Aorta (tissue), 5 donors: ENCODE results near the gene HBM. TPM values are rescaled to one million over a fixed set of nuclear protein-coding genes. Genes with fewer than 3 reads are reported as not detected.
A peak's percentile ranks its signal among the peaks of the same experiment; 100 is the strongest.
"Not testable (repeated sequence)": the region's sequence is repeated elsewhere in the genome, so short reads cannot be mapped to it uniquely, and the experiment has no call there.

ENCODE experiments used
- ATAC-seq: fragments of 200-7000 bp; cut with Tn5 transposase; one replicate; pipeline ENCODE4 v1.9.1; 2022; ENCODE audit warnings: moderate library complexity; ENCODE audit not compliant: low FRiP score
- DNase-seq, 2 donors: peaks; one replicate each; pipeline ENCODE4 v3.0.0-alpha.2; 2020
- H3K27ac ChIP-seq, 2 donors: one replicate each; pipeline ENCODE4 v1.5.1; 2013; ENCODE audit warnings: low read length in 2 of 2, mild to moderate bottlenecking in 2 of 2, moderate library complexity in 2 of 2, control low read depth in 1 of 2, inconsistent platforms in 1 of 2, low read depth in 1 of 2
- H3K27me3 ChIP-seq, 2 donors: one replicate each; pipeline ENCODE4 v1.6.1; 2013; ENCODE audit warnings: control low read depth in 1 of 2, low read length in 1 of 2, mild to moderate bottlenecking in 1 of 2, moderate library complexity in 1 of 2; ENCODE audit not compliant: insufficient read depth in 2 of 2, control insufficient read depth in 1 of 2
- H3K36me3 ChIP-seq, 2 donors: one replicate each; pipeline ENCODE4 v1.6.1; 2013; ENCODE audit warnings: control low read depth in 1 of 2, low read length in 1 of 2, mild to moderate bottlenecking in 1 of 2; ENCODE audit not compliant: insufficient read depth in 2 of 2, control insufficient read depth in 1 of 2
- H3K4me1 ChIP-seq, 2 donors: one replicate each; pipeline ENCODE4 v1.6.1; 2013; ENCODE audit warnings: low read length in 2 of 2, control low read depth in 1 of 2, mild to moderate bottlenecking in 1 of 2, moderate library complexity in 1 of 2; ENCODE audit not compliant: insufficient read depth in 2 of 2, control insufficient read depth in 1 of 2
- H3K4me3 ChIP-seq, 2 donors: one replicate each; pipeline ENCODE4 v1.5.1; 2013; ENCODE audit warnings: low read length in 2 of 2, control low read depth in 1 of 2, mild to moderate bottlenecking in 1 of 2
- H3K9me3 ChIP-seq: one replicate; pipeline ENCODE4 v1.6.1; 2013; ENCODE audit warnings: mild to moderate bottlenecking, low read length; ENCODE audit not compliant: control insufficient read depth
- WGBS, 2 donors: extraction: QIAGEN DNeasy Blood & Tissue Kit; methylation state at CpG; one replicate each; pipeline ENCODE4 v1.1.7; 2013; 5-methylcytosine and 5-hydroxymethylcytosine counted together
- intact Hi-C, 2 donors: fragments of 100-400 bp; cut with DNase I; formaldehyde crosslinking; loops; one replicate each; pipeline versions ENCODE4 v1.14.2 to v1.15.0; 2022
- polyA plus RNA-seq, 2 donors: library from polyadenylated mRNA; stranded (reverse); fragments of 200-250 nt; gene quantifications; one replicate each; pipeline ENCODE4 v1.2.3, GENCODE V29; 2013
- total RNA-seq, 2 donors: library from RNA; stranded (reverse); fragmentation: NEBNext Ultra II Directional; extraction: Animal tissue kit (Norgen Biotek cat#: 25700); gene quantifications; one replicate each; pipeline ENCODE4 v1.2.1, GENCODE V29; 2021
- donor health status: healthy with polysubstance abuse.
- donor health status: Bipolar disorder and iron deficiency.
- donor health status: DM: no; HTN: no; CAD: no.
- donor health status: DM: no; HTN: no; CAD: no.
- donor health status: DM: yes; HTN: yes; CAD: no.

HBM gene
- total and polyA plus RNA-seq, 4 donors = 3.1 TPM; not detected in 3

DNA sequence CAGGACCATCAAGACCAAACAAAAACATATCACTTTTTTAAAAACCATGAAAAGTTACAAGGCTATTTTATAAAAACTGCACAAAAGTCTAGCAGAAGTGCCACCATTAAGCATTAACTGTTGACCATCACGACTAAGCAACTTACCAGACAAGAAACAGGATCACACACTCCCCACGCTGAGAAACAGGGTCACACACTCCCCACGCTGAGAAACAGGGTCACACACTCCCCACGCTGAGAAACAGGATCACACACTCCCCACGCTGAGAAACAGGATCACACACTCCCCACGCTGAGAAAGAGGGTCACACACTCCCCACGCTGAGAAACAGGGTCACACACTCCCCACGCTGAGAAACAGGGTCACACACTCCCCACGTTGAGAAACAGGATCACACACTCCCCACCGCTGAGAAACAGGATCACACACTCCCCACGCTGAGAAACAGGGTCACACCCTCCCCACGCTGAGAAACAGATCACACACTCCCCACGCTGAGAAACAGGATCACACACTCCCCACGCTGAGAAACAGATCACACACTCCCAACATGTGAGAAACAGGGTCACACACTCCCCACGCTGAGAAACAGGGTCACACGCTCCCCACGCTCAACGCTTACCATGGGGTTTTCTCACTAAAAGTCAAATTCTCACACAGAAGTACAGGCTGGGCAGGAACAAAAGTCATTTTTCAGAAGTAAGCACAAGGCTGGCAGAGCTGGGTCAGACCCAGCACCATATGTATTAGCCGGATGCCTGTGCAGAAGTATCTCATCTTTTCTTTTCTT, 42.0 kb upstream of the HBM start:
- H3K36me3 ChIP-seq, H3K4me1 ChIP-seq, H3K27me3 ChIP-seq, H3K27ac ChIP-seq, ATAC-seq, intact Hi-C loops, H3K4me3 ChIP-seq, DNase-seq, H3K9me3 ChIP-seq: not testable (repeated sequence)
- 86 to 87% methylated on average over 19 of the region's 19 CpGs for WGBS, 2 donors

DNA sequence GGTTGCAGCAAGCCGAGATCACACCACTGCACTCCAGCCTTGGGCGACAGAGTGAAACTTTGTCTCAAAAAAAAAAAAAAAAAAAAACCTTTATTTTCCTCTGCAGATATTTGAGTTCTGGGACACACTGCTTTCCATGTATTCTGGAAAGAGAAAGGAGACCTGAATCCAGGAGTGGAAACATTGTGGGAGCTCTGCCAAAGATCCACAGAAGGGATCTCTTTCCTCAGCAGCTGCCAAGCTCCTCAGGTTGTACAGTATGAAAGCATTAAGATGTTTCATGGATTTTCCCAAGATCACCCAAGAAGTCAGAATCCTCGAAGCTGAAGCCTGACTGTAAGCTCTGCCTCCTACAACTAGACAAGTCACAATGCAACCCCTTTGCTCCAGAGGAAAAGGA, 40.8 kb upstream of the HBM start:
- H3K27me3 ChIP-seq = no peaks in the 10 kb centered on the region
- H3K9me3 ChIP-seq = no peaks in the 10 kb centered on the region
- no peaks in the 10 kb centered on the region for H3K4me1 ChIP-seq
- no peak overlapping the region for H3K27ac ChIP-seq
- 91 to 94% methylated on average over 3 of the region's 3 CpGs for WGBS, 2 donors
- ATAC-seq (no peak), DNase-seq (no peak)
- H3K36me3 ChIP-seq = no peaks in the 10 kb centered on the region
- H3K4me3 ChIP-seq = no peak overlapping the region
- intact Hi-C loops = no loop called here

DNA sequence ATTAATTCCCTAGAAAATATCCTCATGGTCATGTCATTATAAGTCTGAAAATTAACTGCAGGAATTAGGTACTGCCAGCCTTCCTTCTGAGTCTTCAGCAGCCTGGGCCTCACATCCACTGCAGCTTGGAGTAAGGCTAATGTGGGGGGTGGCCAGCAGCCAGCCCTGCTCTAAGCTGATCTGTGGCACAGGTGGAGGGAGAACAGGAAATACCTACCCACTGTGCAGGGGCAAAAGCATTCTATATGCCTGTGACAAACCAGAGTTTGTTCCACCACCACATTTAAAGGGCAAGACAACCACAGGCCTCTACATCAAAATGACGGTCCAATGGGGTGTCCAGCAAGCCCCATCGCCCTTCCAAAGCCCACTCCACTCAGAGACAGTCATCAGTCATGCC, 36.7 kb upstream of the HBM start:
- Histone ChIP-seq H3K27ac (no peak overlapping the region), H3K4me1 (no peaks in the 10 kb centered on the region), H3K4me3 (no peak overlapping the region), H3K27me3 (no peaks in the 10 kb centered on the region), H3K36me3 (peaks cover 0 to 2% of the 10 kb centered on the region in 2 donors), H3K9me3 (no peaks in the 10 kb centered on the region)
- WGBS, 2 donors = 99 to 100% methylated on average over 2 of the region's 2 CpGs
- DNase-seq = peak in 1 of 2 donors; percentile 24
- no peak for ATAC-seq
- intact Hi-C loops = no loop called here

DNA sequence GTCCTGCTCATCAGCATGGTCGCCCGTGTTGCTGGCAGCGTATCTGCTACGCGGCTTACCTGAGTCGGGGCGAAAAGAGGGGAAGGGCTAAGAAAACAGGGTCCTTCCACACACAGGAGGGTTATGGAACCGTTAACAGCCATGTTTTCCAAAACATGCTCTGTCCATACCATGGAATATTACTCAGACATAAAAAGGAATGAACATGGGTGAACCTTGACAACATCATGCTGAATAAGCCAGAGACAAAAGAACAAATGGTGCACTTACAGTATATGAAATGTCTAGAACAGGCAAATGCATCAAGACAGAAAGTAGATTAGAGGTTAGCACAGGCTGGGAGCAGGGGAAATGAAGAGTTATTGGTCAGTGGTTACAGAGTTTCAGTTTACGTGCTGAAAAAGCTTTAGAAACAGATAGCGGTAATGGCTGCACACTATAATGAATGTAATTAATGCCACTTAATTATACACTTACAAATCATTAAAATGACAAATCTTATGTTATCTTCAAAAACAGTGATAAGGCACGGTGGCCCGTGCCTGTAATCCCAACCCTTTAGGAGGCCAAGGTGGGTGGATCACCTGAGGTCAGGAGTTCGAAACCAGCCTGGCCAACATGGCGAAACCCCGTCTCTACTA, 35.1 kb upstream of the HBM start:
- no peak for ATAC-seq
- intact Hi-C loops = no loop called here
- no peak overlapping the region for H3K4me3 ChIP-seq
- no peaks in the 10 kb centered on the region for H3K4me1 ChIP-seq
- H3K36me3 ChIP-seq = peaks cover 0 to 2% of the 10 kb centered on the region in 2 donors
- no peaks in the 10 kb centered on the region for H3K27me3 ChIP-seq
- 94% methylated on average over 15 of the region's 15 CpGs for WGBS, 2 donors
- no peak overlapping the region for H3K27ac ChIP-seq
- no peak for DNase-seq
- no peaks in the 10 kb centered on the region for H3K9me3 ChIP-seq

DNA sequence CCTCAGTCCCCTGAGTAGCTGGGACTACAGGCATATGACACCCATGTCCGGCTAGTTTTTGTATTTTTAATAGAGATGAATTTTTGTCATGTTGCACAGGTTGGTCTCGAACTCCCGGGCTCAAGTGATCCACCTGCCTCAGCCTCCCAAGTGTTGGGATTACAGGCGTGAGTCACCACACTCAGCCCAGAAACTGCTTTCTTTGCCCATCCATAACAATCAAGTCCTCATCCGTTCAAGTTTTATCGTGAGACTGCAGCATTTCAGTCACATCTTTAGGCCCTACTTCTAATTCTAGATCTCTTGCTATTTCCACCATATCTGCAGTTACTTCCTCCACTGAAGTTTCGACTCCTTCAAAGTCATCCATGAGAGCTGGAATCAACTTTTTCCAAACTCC, 33.7 kb upstream of the HBM start:
- peaks cover 0 to 2% of the 10 kb centered on the region in 2 donors for H3K36me3 ChIP-seq
- intact Hi-C loops = no loop called here
- H3K4me1 ChIP-seq = no peaks in the 10 kb centered on the region
- no peak overlapping the region for H3K27ac ChIP-seq
- DNase-seq = no peak
- H3K4me3 ChIP-seq = no peak overlapping the region
- no peaks in the 10 kb centered on the region for H3K27me3 ChIP-seq
- no peaks in the 10 kb centered on the region for H3K9me3 ChIP-seq
- 92 to 95% methylated on average over 7 of the region's 7 CpGs for WGBS, 2 donors
- no peak for ATAC-seq

DNA sequence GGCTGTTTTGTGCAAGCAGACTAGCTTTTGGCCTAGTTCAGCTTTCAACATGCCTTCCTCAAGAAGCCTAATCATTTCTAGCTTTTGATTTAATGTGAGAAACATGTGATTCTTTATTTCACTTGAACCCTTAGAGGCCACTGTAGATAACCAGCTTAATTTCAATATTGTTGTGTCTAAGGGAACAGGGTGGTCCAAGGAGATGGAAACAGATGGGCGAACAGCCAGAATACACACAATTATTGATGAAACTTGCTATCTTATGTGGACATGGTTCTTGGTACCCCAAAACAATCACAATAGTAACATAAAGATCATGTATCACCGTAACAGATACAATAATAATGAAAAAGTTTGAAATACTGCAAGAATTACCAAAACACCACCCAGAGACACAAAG, 32.1 kb upstream of the HBM start:
- ATAC-seq = no peak
- intact Hi-C loops = no loop called here
- H3K27ac ChIP-seq = no peak overlapping the region
- no peak overlapping the region for H3K4me3 ChIP-seq
- no peaks in the 10 kb centered on the region for H3K27me3 ChIP-seq
- H3K36me3 ChIP-seq = peaks cover 0 to 2% of the 10 kb centered on the region in 2 donors
- 91 to 96% methylated on average over 2 of the region's 2 CpGs for WGBS, 2 donors
- H3K4me1 ChIP-seq = no peaks in the 10 kb centered on the region
- no peak for DNase-seq
- H3K9me3 ChIP-seq = no peaks in the 10 kb centered on the region

DNA sequence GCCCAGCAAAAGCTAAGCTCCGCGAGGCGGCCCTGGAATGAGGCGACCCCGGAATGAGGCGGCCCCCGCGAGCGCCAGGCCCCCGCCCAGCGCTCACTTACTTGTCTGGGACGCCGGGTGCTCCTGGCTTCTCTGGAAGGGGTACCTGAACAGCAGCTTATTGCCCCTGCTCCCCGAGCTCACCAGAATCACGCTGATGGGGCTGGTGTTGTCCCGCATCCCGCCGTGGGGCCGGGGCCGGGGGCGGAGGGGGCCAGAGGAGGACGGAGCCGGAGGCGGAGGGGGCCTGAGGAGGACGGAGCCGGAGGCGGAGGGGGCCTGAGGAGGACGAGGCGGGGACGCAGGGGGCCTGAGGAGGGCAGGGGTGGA, 27.7 kb upstream of the HBM start:
- Histone ChIP-seq H3K4me3 (peak overlapping the region; percentile 92 to 98), H3K9me3 (no peaks in the 10 kb centered on the region), H3K36me3 (no peaks in the 10 kb centered on the region), H3K4me1 (no peaks in the 10 kb centered on the region), H3K27me3 (no peaks in the 10 kb centered on the region), H3K27ac (no peak overlapping the region)
- 1 to 2% methylated on average over 26 to 30 of the region's 30 CpGs for WGBS, 2 donors
- intact Hi-C loops = no loop called here
- peak in 1 of 2 donors; percentile 56 for DNase-seq
- peak; percentile 52 for ATAC-seq

DNA sequence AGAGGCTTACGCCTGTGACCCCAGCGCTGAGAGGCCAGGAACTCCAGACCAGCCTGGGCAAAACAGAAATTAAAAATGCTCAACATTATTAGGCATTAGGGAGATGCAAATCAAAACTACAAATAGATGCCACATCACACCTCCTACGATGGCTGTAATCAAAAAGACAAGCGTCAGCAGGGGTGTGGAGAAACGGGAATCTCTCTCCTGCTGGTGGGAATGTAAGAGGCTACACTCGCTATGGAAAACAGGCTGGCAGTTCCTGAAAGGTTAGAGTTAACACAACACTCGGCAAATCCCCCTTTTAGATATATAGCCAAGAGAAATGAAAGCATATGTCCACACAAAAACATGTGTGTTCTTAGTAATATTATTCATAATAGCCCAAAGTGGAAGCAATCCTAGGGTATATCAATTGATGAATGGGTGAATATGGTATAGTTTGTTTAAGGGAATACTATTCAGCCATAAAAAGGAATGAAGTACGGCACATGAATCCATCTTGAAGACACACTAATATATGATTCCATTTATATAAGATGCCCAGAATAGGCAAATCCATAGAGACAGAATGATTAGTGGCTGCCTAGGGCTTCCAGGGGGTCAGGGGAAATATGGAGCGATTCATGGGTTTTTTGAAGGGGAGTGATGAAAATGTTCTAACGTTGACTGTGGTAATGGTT, 25.5 kb upstream of the HBM start:
- H3K27me3 ChIP-seq = no peaks in the 10 kb centered on the region
- H3K36me3 ChIP-seq = no peaks in the 10 kb centered on the region
- no peaks in the 10 kb centered on the region for H3K9me3 ChIP-seq
- H3K27ac ChIP-seq = no peak overlapping the region
- WGBS, 2 donors = 47 to 57% methylated on average over 10 of the region's 10 CpGs
- no peak overlapping the region for H3K4me3 ChIP-seq
- no peak for ATAC-seq
- DNase-seq = no peak
- no peaks in the 10 kb centered on the region for H3K4me1 ChIP-seq
- intact Hi-C loops = no loop called here
